Trophoblast cell (in vitro differentiated cells and primary cell): ENCODE data around the gene BBX.

Experiments used
- DNase-seq, 2 donors: peaks; one replicate each; pipeline ENCODE4 v3.0.0-alpha.2; 2016
- H2AFZ ChIP-seq: 2 replicates; pipeline ENCODE4 v1.6.1; 2013; ENCODE audit warnings: low read length, moderate library complexity, mild to moderate bottlenecking; ENCODE audit not compliant: insufficient read depth, poor library complexity
- H2AK5ac ChIP-seq: 2 replicates; pipeline ENCODE4 v1.6.1; 2013; ENCODE audit warnings: mild to moderate bottlenecking, low read length
- H2BK120ac ChIP-seq: 2 replicates; pipeline ENCODE4 v1.6.1; 2013; ENCODE audit warnings: low read length, mild to moderate bottlenecking, moderate library complexity; ENCODE audit not compliant: insufficient read depth, poor library complexity
- H2BK12ac ChIP-seq: 2 replicates; pipeline ENCODE4 v1.6.1; 2013; ENCODE audit warnings: mild to moderate bottlenecking, low read length, moderate library complexity
- H2BK5ac ChIP-seq: 2 replicates; pipeline ENCODE4 v1.6.1; 2013; ENCODE audit warnings: low read length, low read depth, moderate library complexity, mild to moderate bottlenecking; ENCODE audit not compliant: poor library complexity
- H3K14ac ChIP-seq: 2 replicates; pipeline ENCODE4 v1.6.1; 2013; ENCODE audit warnings: mild to moderate bottlenecking, low read length
- H3K18ac ChIP-seq: 2 replicates; pipeline ENCODE4 v1.6.1; 2013; ENCODE audit warnings: mild to moderate bottlenecking, low read length
- H3K23ac ChIP-seq: 2 replicates; pipeline ENCODE4 v1.6.1; 2013; ENCODE audit warnings: low read length
- H3K27ac ChIP-seq: 2 replicates; pipeline ENCODE4 v1.5.1; 2013; ENCODE audit warnings: low read depth, mild to moderate bottlenecking, inconsistent platforms, low read length, moderate library complexity
- H3K27me3 ChIP-seq: 2 replicates; pipeline ENCODE4 v1.6.1; 2013; ENCODE audit warnings: inconsistent platforms, mild to moderate bottlenecking, low read length, moderate library complexity; ENCODE audit not compliant: insufficient read depth
- H3K36me3 ChIP-seq, 2 experiments: 1 replicate in 1 of 2; 2 replicates in 1 of 2; pipeline ENCODE4 v1.6.1; 2013; ENCODE audit warnings: low read length in 2 of 2, mild to moderate bottlenecking in 2 of 2, moderate library complexity in 1 of 2; ENCODE audit not compliant: insufficient read depth in 2 of 2, control insufficient read depth in 1 of 2
- H3K4ac ChIP-seq: 2 replicates; pipeline ENCODE4 v1.6.1; 2013; ENCODE audit warnings: low read depth, mild to moderate bottlenecking, low read length, moderate library complexity
- H3K4me1 ChIP-seq, 2 experiments: 1 replicate in 1 of 2; 2 replicates in 1 of 2; pipeline ENCODE4 v1.6.1; 2013; ENCODE audit warnings: low read length in 2 of 2, mild to moderate bottlenecking in 2 of 2, moderate library complexity in 1 of 2; ENCODE audit not compliant: insufficient read depth in 2 of 2, control insufficient read depth in 1 of 2
- H3K4me2 ChIP-seq: 2 replicates; pipeline ENCODE4 v1.6.1; 2013; ENCODE audit warnings: inconsistent platforms, mild to moderate bottlenecking, low read length, moderate library complexity
- H3K4me3 ChIP-seq: 2 replicates; pipeline ENCODE4 v1.5.1; 2013; ENCODE audit warnings: mild to moderate bottlenecking, low read depth, low read length, inconsistent platforms
- H3K79me1 ChIP-seq: one replicate; pipeline ENCODE4 v1.6.1; 2013; ENCODE audit warnings: low read length
- H3K79me2 ChIP-seq: 2 replicates; pipeline ENCODE4 v1.6.1; 2013; ENCODE audit warnings: low read length, mild to moderate bottlenecking; ENCODE audit not compliant: control insufficient read depth, insufficient read depth, poor library complexity
- H3K9ac ChIP-seq: 2 replicates; pipeline ENCODE4 v1.6.1; 2013; ENCODE audit warnings: mild to moderate bottlenecking, low read length
- H3K9me3 ChIP-seq: 2 replicates; pipeline ENCODE4 v1.6.1; 2013; ENCODE audit warnings: low read depth, mild to moderate bottlenecking, control low read depth, inconsistent platforms, low read length; ENCODE audit not compliant: insufficient read depth
- H4K12ac ChIP-seq: 2 replicates; pipeline ENCODE4 v1.6.1; 2013; ENCODE audit warnings: low read depth, mild to moderate bottlenecking, low read length, moderate library complexity
- H4K8ac ChIP-seq: 2 replicates; pipeline ENCODE4 v1.6.1; 2013; ENCODE audit warnings: low read depth, mild to moderate bottlenecking, low read length, moderate library complexity
- H4K91ac ChIP-seq: one replicate; pipeline ENCODE4 v1.6.1; 2013; ENCODE audit warnings: low read depth, mild to moderate bottlenecking, low read length, moderate library complexity
- WGBS: extraction: QIAGEN DNeasy Blood & Tissue Kit; methylation state at CpG from one replicate; pipeline ENCODE4 v1.1.7; 2013; ENCODE audit warnings: missing lambda C conversion rate; ENCODE audit not compliant: insufficient read length, insufficient coverage; ENCODE audit errors: extremely low coverage; 5-methylcytosine and 5-hydroxymethylcytosine counted together

Gene BBX

GRCh38 chr3:107813026-107813425 lies 290.3 kb downstream of the BBX start:
- no peak overlapping the region for H3K9ac ChIP-seq
- no peak overlapping the region for H3K14ac ChIP-seq
- H3K79me1 ChIP-seq, result no peaks in the 10 kb centered on the region
- no peaks in the 10 kb centered on the region for H3K79me2 ChIP-seq
- no peak overlapping the region for H3K4me2 ChIP-seq
- no peaks in the 10 kb centered on the region for H3K9me3 ChIP-seq
- H3K36me3 ChIP-seq, result peaks cover 2 to 4% of the 10 kb centered on the region in 2 experiments
- H2AK5ac ChIP-seq, result no peak overlapping the region
- no peak overlapping the region for H2BK120ac ChIP-seq
- H2AFZ ChIP-seq, result no peak overlapping the region
- WGBS, result no CpG with 5 or more reads among the region's 1 CpG
- no peak overlapping the region for H4K91ac ChIP-seq
- DNase-seq, result peak in 1 of 2 donors; percentile 42
- no peak overlapping the region for H3K18ac ChIP-seq
- no peak overlapping the region for H2BK5ac ChIP-seq
- no peaks in the 10 kb centered on the region for H3K4me1 ChIP-seq
- no peak overlapping the region for H3K4ac ChIP-seq
- no peaks in the 10 kb centered on the region for H3K27me3 ChIP-seq
- no peak overlapping the region for H2BK12ac ChIP-seq
- H4K12ac ChIP-seq, result no peak overlapping the region
- H3K4me3 ChIP-seq, result no peak overlapping the region
- no peak overlapping the region for H3K23ac ChIP-seq
- H3K27ac ChIP-seq, result no peak overlapping the region
- no peak overlapping the region for H4K8ac ChIP-seq

- H3K36me3 ChIP-seq, result peaks cover 0 to 2% of the 10 kb centered on the region in 2 experiments
- H3K4me1 ChIP-seq, result no peaks in the 10 kb centered on the region
- no peak overlapping the region for H2AFZ ChIP-seq
- H3K14ac ChIP-seq, result no peak overlapping the region
- H4K91ac ChIP-seq, result no peak overlapping the region
- H3K4me2 ChIP-seq, result no peak overlapping the region
- H3K4me3 ChIP-seq, result no peak overlapping the region
- H4K12ac ChIP-seq, result no peak overlapping the region
- no peaks in the 10 kb centered on the region for H3K79me1 ChIP-seq
- no peaks in the 10 kb centered on the region for H3K27me3 ChIP-seq
- WGBS, result no CpG with 5 or more reads among the region's 6 CpGs
- no peak overlapping the region for H2AK5ac ChIP-seq
- no peak overlapping the region for H4K8ac ChIP-seq
- no peak overlapping the region for H2BK12ac ChIP-seq
- H3K4ac ChIP-seq, result no peak overlapping the region
- no peak overlapping the region for H2BK120ac ChIP-seq
- no peaks in the 10 kb centered on the region for H3K79me2 ChIP-seq
- H3K27ac ChIP-seq, result no peak overlapping the region
- no peak for DNase-seq
- H2BK5ac ChIP-seq, result no peak overlapping the region
- H3K23ac ChIP-seq, result no peak overlapping the region
- no peak overlapping the region for H3K18ac ChIP-seq
- H3K9ac ChIP-seq, result no peak overlapping the region
- H3K9me3 ChIP-seq, result no peaks in the 10 kb centered on the region
These were observed 293.3 kb downstream of the BBX start for GRCh38 chr3:107816107-107816506.

- Histone ChIP-seq H4K91ac (no peak overlapping the region), H3K79me2 (no peaks in the 10 kb centered on the region), H3K18ac (no peak overlapping the region), H2AFZ (no peak overlapping the region), H3K9ac (no peak overlapping the region), H3K4me2 (no peak overlapping the region), H2BK120ac (no peak overlapping the region), H3K14ac (no peak overlapping the region), H4K12ac (no peak overlapping the region), H3K9me3 (no peaks in the 10 kb centered on the region), H4K8ac (no peak overlapping the region), H3K79me1 (no peaks in the 10 kb centered on the region), H3K4me3 (no peak overlapping the region), H3K27ac (no peak overlapping the region), H3K4me1 (no peaks in the 10 kb centered on the region), H3K4ac (no peak overlapping the region), H2BK5ac (no peak overlapping the region), H3K27me3 (no peaks in the 10 kb centered on the region), H2BK12ac (no peak overlapping the region), H3K23ac (no peak overlapping the region), H3K36me3 (no peaks in the 10 kb centered on the region), H2AK5ac (no peak overlapping the region)
- DNase-seq, result no peak
These were observed 294.3 kb downstream of the BBX start for GRCh38 chr3:107817076-107817475.

- no peak overlapping the region for H2BK120ac ChIP-seq
- no peaks in the 10 kb centered on the region for H3K36me3 ChIP-seq
- no peaks in the 10 kb centered on the region for H3K27me3 ChIP-seq
- H3K79me2 ChIP-seq, result no peaks in the 10 kb centered on the region
- H3K4me3 ChIP-seq, result no peak overlapping the region
- H3K4me1 ChIP-seq, result no peaks in the 10 kb centered on the region
- no peak overlapping the region for H3K4me2 ChIP-seq
- H3K23ac ChIP-seq, result no peak overlapping the region
- H2BK12ac ChIP-seq, result no peak overlapping the region
- no peak overlapping the region for H4K12ac ChIP-seq
- H3K27ac ChIP-seq, result no peak overlapping the region
- H3K79me1 ChIP-seq, result no peaks in the 10 kb centered on the region
- no peak overlapping the region for H3K9ac ChIP-seq
- no peak overlapping the region for H2AFZ ChIP-seq
- no CpG with 5 or more reads among the region's 1 CpG for WGBS
- no peak for DNase-seq
- H3K18ac ChIP-seq, result no peak overlapping the region
- H3K14ac ChIP-seq, result no peak overlapping the region
- H4K91ac ChIP-seq, result no peak overlapping the region
- H2AK5ac ChIP-seq, result no peak overlapping the region
- H2BK5ac ChIP-seq, result no peak overlapping the region
- H4K8ac ChIP-seq, result no peak overlapping the region
- H3K4ac ChIP-seq, result no peak overlapping the region
- no peaks in the 10 kb centered on the region for H3K9me3 ChIP-seq
These were observed 295.3 kb downstream of the BBX start for GRCh38 chr3:107818025-107818424.
